Neural cell (in vitro differentiated cells): ENCODE measurements around the gene USP2. TPM values are rescaled to one million over a fixed set of nuclear protein-coding genes. Genes with fewer than 3 reads are reported as not detected.

Source experiments
- H2AFZ ChIP-seq: fragments of 200-600, 300-800 bp; sonication (generic), shearing (Covaris generic); 2 replicates; pipeline ENCODE4 v1.6.0; 2014; ENCODE audit warnings: low read depth, mild to moderate bottlenecking, antibody characterized with exemption, low read length, moderate library complexity
- H3F3A ChIP-seq: fragments of 200-600 bp; shearing (Covaris generic); 2 replicates; pipeline ENCODE4 v1.6.1; 2016; ENCODE audit warnings: mild to moderate bottlenecking, moderate library complexity, mixed read lengths, antibody characterized with exemption, low read length; ENCODE audit not compliant: insufficient read depth, poor library complexity, severe bottlenecking
- H3K27ac ChIP-seq: fragments of 200-600, 300-800 bp; sonication (generic), shearing (Covaris generic); 2 replicates; pipeline ENCODE4 v1.5.1; 2014; ENCODE audit warnings: mild to moderate bottlenecking, low read length, moderate library complexity
- H3K27me3 ChIP-seq: fragments of 300-800, 200-600 bp; sonication (generic), shearing (Covaris generic); 2 replicates; pipeline ENCODE4 v1.6.0; 2014; ENCODE audit warnings: mild to moderate bottlenecking, low read depth, low read length, moderate library complexity; ENCODE audit not compliant: insufficient read depth
- H3K36me3 ChIP-seq: fragments of 300-800, 200-600 bp; sonication (generic), shearing (Covaris generic); 2 replicates; pipeline ENCODE4 v1.5.1; 2014; ENCODE audit warnings: mild to moderate bottlenecking, antibody characterized with exemption, low read length, moderate library complexity; ENCODE audit not compliant: insufficient read depth
- H3K4me2 ChIP-seq: fragments of 300-800, 200-600 bp; sonication (generic), shearing (Covaris generic); 2 replicates; pipeline ENCODE4 v1.6.0; 2014; ENCODE audit warnings: mild to moderate bottlenecking, low read length
- H3K4me3 ChIP-seq: fragments of 300-800, 200-600 bp; sonication (generic), shearing (Covaris generic); 2 replicates; pipeline ENCODE4 v1.5.1; 2014; ENCODE audit warnings: mild to moderate bottlenecking, low read length, moderate library complexity
- H3K79me2 ChIP-seq: fragments of 200-600 bp; shearing (Covaris generic); replicated peaks from 2 replicates; pipeline ENCODE4 v1.6.0; 2014; ENCODE audit warnings: mild to moderate bottlenecking, low read length, moderate library complexity; ENCODE audit not compliant: insufficient read depth
- H3K9ac ChIP-seq: fragments of 300-800, 200-600 bp; sonication (generic), shearing (Covaris generic); 2 replicates; pipeline ENCODE4 v1.6.1; 2016; ENCODE audit warnings: mild to moderate bottlenecking, low read length, mixed read lengths
- H3K9me2 ChIP-seq: fragments of 200-600 bp; shearing (Covaris generic); 2 replicates; pipeline ENCODE4 v1.6.1; 2016; ENCODE audit warnings: mild to moderate bottlenecking, low read length, mixed read lengths; ENCODE audit not compliant: insufficient read depth
- H3K9me3 ChIP-seq: fragments of 200-600, 300-800 bp; sonication (generic), shearing (Covaris generic); 2 replicates; pipeline ENCODE4 v1.6.1; 2016; ENCODE audit warnings: mild to moderate bottlenecking, mixed run types, low read length, moderate library complexity, mixed read lengths
- H4K20me1 ChIP-seq: fragments of 200-600 bp; shearing (Covaris generic); 2 replicates; pipeline ENCODE4 v1.6.1; 2016; ENCODE audit warnings: mild to moderate bottlenecking, mixed run types; ENCODE audit not compliant: insufficient read depth
- EP300 ChIP-seq: fragments of 450-650 bp; conservative IDR thresholded peaks from 2 replicates; pipeline ENCODE4 v1.6.1; 2014; ENCODE audit warnings: antibody characterized with exemption, mild to moderate bottlenecking, moderate library complexity; ENCODE audit not compliant: poor library complexity, severe bottlenecking
- EZH2 ChIP-seq: fragments of 200-600, 300-800 bp; shearing (Covaris generic), sonication (generic); IDR thresholded peaks from 2 replicates; pipeline ENCODE4 v1.6.1; 2014; ENCODE audit warnings: antibody characterized with exemption, low read length, borderline replicate concordance, mild to moderate bottlenecking; ENCODE audit not compliant: insufficient read depth, poor library complexity, severe bottlenecking
- MXI1 ChIP-seq: fragments of 450-650 bp; conservative IDR thresholded peaks from 2 replicates; pipeline ENCODE4 v1.6.1; 2014; ENCODE audit warnings: antibody characterized with exemption, mild to moderate bottlenecking; ENCODE audit not compliant: poor library complexity, severe bottlenecking
- POLR2AphosphoS5 ChIP-seq: IDR thresholded peaks from 2 replicates; pipeline ENCODE4 v1.6.1; 2012
- RAD21 ChIP-seq: fragments of 450-650 bp; conservative IDR thresholded peaks from 2 replicates; pipeline ENCODE4 v1.6.1; 2014; ENCODE audit warnings: antibody characterized with exemption, mild to moderate bottlenecking, moderate library complexity
- SMC3 ChIP-seq: fragments of 450-650 bp; conservative IDR thresholded peaks from 2 replicates; pipeline ENCODE4 v1.6.1; 2014; ENCODE audit warnings: antibody characterized with exemption, mild to moderate bottlenecking, moderate library complexity; ENCODE audit not compliant: poor library complexity
- TAF1 ChIP-seq: IDR thresholded peaks from 2 replicates; pipeline ENCODE4 v1.6.1; 2012; ENCODE audit warnings: low read depth
- polyA plus RNA-seq: library from polyadenylated mRNA; depleted of rRNA; stranded (reverse); fragments of >200 nt; gene quantifications from 2 replicates; pipeline ENCODE4 v1.2.3, GENCODE V29; 2014
- TF ChIP-seq, protein P1 (sequence below): IDR thresholded peaks from 2 replicates; pipeline ENCODE4 v1.6.1; 2012; ENCODE audit warnings: borderline replicate concordance
- TF ChIP-seq, protein P2 (sequence below): fragments of 450-650 bp; IDR thresholded peaks from 2 replicates; pipeline ENCODE4 v1.5.1; 2014; ENCODE audit warnings: antibody characterized with exemption, mild to moderate bottlenecking, moderate library complexity; ENCODE audit not compliant: poor library complexity, severe bottlenecking

USP2 gene
- polyA plus RNA-seq, 1 donor from 2014 or later: 0.59 TPM

DNA sequence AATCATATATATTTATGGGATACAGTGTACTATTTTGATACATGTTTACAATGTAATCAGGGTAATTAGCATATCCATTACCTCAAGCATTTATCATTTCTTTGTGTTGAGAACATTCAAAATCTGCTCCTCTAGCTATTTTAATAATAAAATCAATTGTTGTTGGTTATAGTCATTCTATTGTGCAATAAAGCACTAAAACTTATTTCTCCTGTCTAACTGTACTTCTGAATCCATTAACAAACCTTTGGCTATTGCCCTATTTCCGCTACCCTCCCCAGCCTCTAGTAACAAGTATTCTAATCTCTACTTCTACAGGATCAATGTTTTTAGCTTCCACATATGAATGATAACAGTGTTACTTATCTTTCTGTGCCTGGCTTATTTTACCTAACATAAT, 15.3 kb upstream of the USP2 start:
- Histone ChIP-seq H3K27me3 (no peaks in the 10 kb centered on the region), H3F3A (no peaks in the 10 kb centered on the region), H3K36me3 (no peaks in the 10 kb centered on the region), H3K9ac (no peak overlapping the region), H3K4me3 (no peak overlapping the region), H3K4me2 (no peak overlapping the region), H3K27ac (no peak overlapping the region), H3K9me3 (no peaks in the 10 kb centered on the region), H4K20me1 (no peaks in the 10 kb centered on the region), H2AFZ (no peak overlapping the region), H3K79me2 (no peaks in the 10 kb centered on the region), H3K9me2 (no peaks in the 10 kb centered on the region)
- TF ChIP-seq, protein P1, sequence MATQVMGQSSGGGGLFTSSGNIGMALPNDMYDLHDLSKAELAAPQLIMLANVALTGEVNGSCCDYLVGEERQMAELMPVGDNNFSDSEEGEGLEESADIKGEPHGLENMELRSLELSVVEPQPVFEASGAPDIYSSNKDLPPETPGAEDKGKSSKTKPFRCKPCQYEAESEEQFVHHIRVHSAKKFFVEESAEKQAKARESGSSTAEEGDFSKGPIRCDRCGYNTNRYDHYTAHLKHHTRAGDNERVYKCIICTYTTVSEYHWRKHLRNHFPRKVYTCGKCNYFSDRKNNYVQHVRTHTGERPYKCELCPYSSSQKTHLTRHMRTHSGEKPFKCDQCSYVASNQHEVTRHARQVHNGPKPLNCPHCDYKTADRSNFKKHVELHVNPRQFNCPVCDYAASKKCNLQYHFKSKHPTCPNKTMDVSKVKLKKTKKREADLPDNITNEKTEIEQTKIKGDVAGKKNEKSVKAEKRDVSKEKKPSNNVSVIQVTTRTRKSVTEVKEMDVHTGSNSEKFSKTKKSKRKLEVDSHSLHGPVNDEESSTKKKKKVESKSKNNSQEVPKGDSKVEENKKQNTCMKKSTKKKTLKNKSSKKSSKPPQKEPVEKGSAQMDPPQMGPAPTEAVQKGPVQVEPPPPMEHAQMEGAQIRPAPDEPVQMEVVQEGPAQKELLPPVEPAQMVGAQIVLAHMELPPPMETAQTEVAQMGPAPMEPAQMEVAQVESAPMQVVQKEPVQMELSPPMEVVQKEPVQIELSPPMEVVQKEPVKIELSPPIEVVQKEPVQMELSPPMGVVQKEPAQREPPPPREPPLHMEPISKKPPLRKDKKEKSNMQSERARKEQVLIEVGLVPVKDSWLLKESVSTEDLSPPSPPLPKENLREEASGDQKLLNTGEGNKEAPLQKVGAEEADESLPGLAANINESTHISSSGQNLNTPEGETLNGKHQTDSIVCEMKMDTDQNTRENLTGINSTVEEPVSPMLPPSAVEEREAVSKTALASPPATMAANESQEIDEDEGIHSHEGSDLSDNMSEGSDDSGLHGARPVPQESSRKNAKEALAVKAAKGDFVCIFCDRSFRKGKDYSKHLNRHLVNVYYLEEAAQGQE: no peak
- no peak for TF ChIP-seq SMC3
- TF ChIP-seq EP300: no peak
- no peak for TF ChIP-seq RAD21
- TF ChIP-seq EZH2: no peak
- no peak for TF ChIP-seq TAF1
- TF ChIP-seq, protein P2, sequence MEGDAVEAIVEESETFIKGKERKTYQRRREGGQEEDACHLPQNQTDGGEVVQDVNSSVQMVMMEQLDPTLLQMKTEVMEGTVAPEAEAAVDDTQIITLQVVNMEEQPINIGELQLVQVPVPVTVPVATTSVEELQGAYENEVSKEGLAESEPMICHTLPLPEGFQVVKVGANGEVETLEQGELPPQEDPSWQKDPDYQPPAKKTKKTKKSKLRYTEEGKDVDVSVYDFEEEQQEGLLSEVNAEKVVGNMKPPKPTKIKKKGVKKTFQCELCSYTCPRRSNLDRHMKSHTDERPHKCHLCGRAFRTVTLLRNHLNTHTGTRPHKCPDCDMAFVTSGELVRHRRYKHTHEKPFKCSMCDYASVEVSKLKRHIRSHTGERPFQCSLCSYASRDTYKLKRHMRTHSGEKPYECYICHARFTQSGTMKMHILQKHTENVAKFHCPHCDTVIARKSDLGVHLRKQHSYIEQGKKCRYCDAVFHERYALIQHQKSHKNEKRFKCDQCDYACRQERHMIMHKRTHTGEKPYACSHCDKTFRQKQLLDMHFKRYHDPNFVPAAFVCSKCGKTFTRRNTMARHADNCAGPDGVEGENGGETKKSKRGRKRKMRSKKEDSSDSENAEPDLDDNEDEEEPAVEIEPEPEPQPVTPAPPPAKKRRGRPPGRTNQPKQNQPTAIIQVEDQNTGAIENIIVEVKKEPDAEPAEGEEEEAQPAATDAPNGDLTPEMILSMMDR: no peak
- TF ChIP-seq MXI1: no peak
- no peak for TF ChIP-seq POLR2AphosphoS5

DNA sequence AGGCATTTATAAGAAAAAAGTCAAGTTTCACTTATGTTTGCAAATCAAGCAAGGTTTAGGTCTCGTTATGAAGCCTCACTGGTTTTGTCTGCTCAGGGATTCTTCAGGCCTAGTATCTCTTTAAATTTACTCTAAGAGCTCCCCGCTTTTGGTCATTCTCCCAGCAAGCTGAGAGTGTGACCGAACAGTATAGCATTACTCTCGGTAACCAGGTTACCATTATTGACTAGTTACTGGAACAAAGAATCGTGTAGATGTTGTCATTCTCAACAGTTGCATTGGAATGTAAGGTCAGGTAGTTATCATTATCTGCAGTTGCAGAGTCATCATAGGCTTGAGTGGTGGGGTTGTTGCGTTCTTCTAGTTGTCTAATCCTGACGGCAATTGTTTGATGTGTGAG, 9.8 kb upstream of the USP2 start:
- Histone ChIP-seq H3K4me2 (no peak overlapping the region), H3K27me3 (no peaks in the 10 kb centered on the region), H3K36me3 (no peaks in the 10 kb centered on the region), H3K9ac (no peak overlapping the region), H3F3A (no peaks in the 10 kb centered on the region), H3K9me3 (no peaks in the 10 kb centered on the region), H3K9me2 (no peaks in the 10 kb centered on the region), H3K4me3 (no peak overlapping the region), H3K79me2 (no peaks in the 10 kb centered on the region), H4K20me1 (no peaks in the 10 kb centered on the region), H2AFZ (no peak overlapping the region), H3K27ac (no peak overlapping the region)
- no peak for TF ChIP-seq EZH2
- TF ChIP-seq, protein P2: no peak
- TF ChIP-seq, protein P1: no peak
- TF ChIP-seq POLR2AphosphoS5: no peak
- TF ChIP-seq MXI1: no peak
- TF ChIP-seq RAD21: no peak
- TF ChIP-seq TAF1: no peak
- TF ChIP-seq SMC3: no peak
- no peak for TF ChIP-seq EP300
